ENCODE data around the gene DCAF16.
"Not testable (repeated sequence)": the region's sequence is repeated elsewhere in the genome, so short reads cannot be mapped to it uniquely, and the experiment has no call there.

Gene DCAF16

GRCh38 chr4:17810260-17811077 is at the start of gene DCAF16, which contains the start of gene NCAPG:
TSS of gene DCAF16 (minus strand) at chr4:17810757. CDS start at chr4:17804141, 6,616 bp downstream.
TSS of gene NCAPG (plus strand) at chr4:17810979. CDS start at chr4:17811078, 99 bp downstream.
- peak; percentile 98 to 99 for DNase-seq (ENCODE audit: low read depth in 2 of 2)

- no peak for DNase-seq (ENCODE audit: low read depth in 2 of 2)
These were observed 49.3 kb upstream of the DCAF16 start for GRCh38 chr4:17859793-17860406.

GRCh38 chr4:17854036-17854435 is 43.5 kb upstream of the DCAF16 start:
- DNase-seq (ENCODE audit: low read depth in 2 of 2), result no peak

- DNase-seq (ENCODE audit: low read depth in 2 of 2), result no peak
These were observed 41.4 kb upstream of the DCAF16 start for GRCh38 chr4:17851959-17852358.

GRCh38 chr4:17850295-17850694 is 39.7 kb upstream of the DCAF16 start:
- not testable (repeated sequence) for DNase-seq (ENCODE audit: low read depth in 2 of 2)

GRCh38 chr4:17846266-17846665 is 35.7 kb upstream of the DCAF16 start:
- no peak for DNase-seq (ENCODE audit: low read depth in 2 of 2)

GRCh38 chr4:17823871-17824669 is 13.5 kb upstream of the DCAF16 start:
- no peak for DNase-seq (ENCODE audit: low read depth in 2 of 2)

- no peak for DNase-seq (ENCODE audit: low read depth in 2 of 2)
These were observed 6.5 kb upstream of the DCAF16 start for GRCh38 chr4:17817027-17817426.

- DNase-seq (ENCODE audit: low read depth in 2 of 2), result no peak
These were observed 5.6 kb upstream of the DCAF16 start for GRCh38 chr4:17816142-17816541.

GRCh38 chr4:17814140-17814539 is 3.6 kb upstream of the DCAF16 start:
- DNase-seq (ENCODE audit: low read depth in 2 of 2), result no peak

GRCh38 chr4:17812801-17813200 is 2.2 kb upstream of the DCAF16 start:
- no peak for DNase-seq (ENCODE audit: low read depth in 2 of 2)

GRCh38 chr4:17812125-17812524 is 1.6 kb upstream of the DCAF16 start:
- DNase-seq (ENCODE audit: low read depth in 2 of 2), result no peak

GRCh38 chr4:17811078-17811603 is 584 bp upstream of the DCAF16 start:
- DNase-seq (ENCODE audit: low read depth in 2 of 2), result no peak

GRCh38 chr4:17809667-17810066 is 890 bp downstream of the DCAF16 start:
- DNase-seq (ENCODE audit: low read depth in 2 of 2), result no peak

GRCh38 chr4:17807446-17807845 is 3.1 kb downstream of the DCAF16 start:
- no peak for DNase-seq (ENCODE audit: low read depth in 2 of 2)

GRCh38 chr4:17805580-17806155 is 4.9 kb downstream of the DCAF16 start:
- no peak for DNase-seq (ENCODE audit: low read depth in 2 of 2)

- DNase-seq (ENCODE audit: low read depth in 2 of 2), result no peak
These were observed 12.7 kb downstream of the DCAF16 start for GRCh38 chr4:17797808-17798207.

- DNase-seq (ENCODE audit: low read depth in 2 of 2), result no peak
These were observed 15.8 kb downstream of the DCAF16 start for GRCh38 chr4:17794730-17795129.

- DNase-seq (ENCODE audit: low read depth in 2 of 2), result no peak
These were observed 21.6 kb downstream of the DCAF16 start for GRCh38 chr4:17788956-17789355.

GRCh38 chr4:17787315-17787714 is 23.2 kb downstream of the DCAF16 start:
- no peak for DNase-seq (ENCODE audit: low read depth in 2 of 2)

- no peak for DNase-seq (ENCODE audit: low read depth in 2 of 2)
These were observed 24.0 kb downstream of the DCAF16 start for GRCh38 chr4:17786567-17786966.

- no peak for DNase-seq (ENCODE audit: low read depth in 2 of 2)
These were observed 24.7 kb downstream of the DCAF16 start for GRCh38 chr4:17785858-17786257.
